ENCODE data around the gene SIRPA. TPM values are rescaled to one million over a fixed set of nuclear protein-coding genes. Genes with fewer than 3 reads are reported as not detected.

Gene SIRPA
- total and polyA plus RNA-seq, 2 of the 4 experiments (the other 2 are of a cell fraction), result 9.9 to 40.2 TPM

DNA sequence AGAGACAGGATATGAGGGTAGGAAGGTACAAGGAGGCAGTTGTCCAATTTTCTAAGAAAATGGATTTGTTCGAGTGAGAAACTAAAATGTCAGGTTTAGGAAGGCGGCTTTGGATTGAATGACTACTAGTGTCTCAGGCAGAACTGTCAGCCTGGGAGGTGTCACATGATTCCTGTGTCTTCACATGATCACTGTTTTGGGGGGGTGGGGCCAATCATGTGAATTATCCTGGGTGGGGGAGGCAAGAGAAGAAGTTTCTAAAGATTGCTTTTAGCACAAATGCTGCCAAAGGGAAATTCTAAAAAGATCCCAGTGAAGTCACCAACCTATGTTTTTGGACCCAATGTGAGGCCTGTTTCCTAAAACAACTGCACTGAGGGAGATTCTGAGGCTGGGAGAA is 2.3 kb downstream of the SIRPA start:
- no peak overlapping the region; the same call in 1 of the 2 replicates for H3K4me2 ChIP-seq (ENCODE audit: low read depth, low read length)
- in situ Hi-C loops (cut with MboI; ENCODE audit: low sequenced_read_pairs) (no loop called here), intact Hi-C loops (cut with micrococcal nuclease) (loop anchor here (5.0 kb wide), 1 partner anchor 135 kb away; no protein-coding TSS in a partner anchor), dilution Hi-C loops (cut with HindIII; ENCODE audit: low sequenced_read_pairs, unreplicated experiment) (no loop called here)
- TF ChIP-seq, protein P1, sequence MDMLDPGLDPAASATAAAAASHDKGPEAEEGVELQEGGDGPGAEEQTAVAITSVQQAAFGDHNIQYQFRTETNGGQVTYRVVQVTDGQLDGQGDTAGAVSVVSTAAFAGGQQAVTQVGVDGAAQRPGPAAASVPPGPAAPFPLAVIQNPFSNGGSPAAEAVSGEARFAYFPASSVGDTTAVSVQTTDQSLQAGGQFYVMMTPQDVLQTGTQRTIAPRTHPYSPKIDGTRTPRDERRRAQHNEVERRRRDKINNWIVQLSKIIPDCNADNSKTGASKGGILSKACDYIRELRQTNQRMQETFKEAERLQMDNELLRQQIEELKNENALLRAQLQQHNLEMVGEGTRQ (IDR thresholded peaks at IDR 0.05; ENCODE audit: low read depth, low read length), result peak; percentile 90
- TF ChIP-seq NFE2L2 (IDR thresholded peaks at IDR 0.05; ENCODE audit: low read depth, low read length), result no peak
- H3K4ac ChIP-seq (ENCODE audit: low read depth, low read length), result no peak overlapping the region; the same call in 1 of the 2 replicates
- H3K14ac ChIP-seq (replicated peaks; ENCODE audit: low read depth, low read length), result no peak overlapping the region
- H3K36me3 ChIP-seq (ENCODE audit: control insufficient read depth, insufficient read depth, low read length), result peaks cover 6% of the 10 kb centered on the region
- H3K9ac ChIP-seq (ENCODE audit: low read depth, low read length), result no peak overlapping the region
- no peak overlapping the region for H4K8ac ChIP-seq (ENCODE audit: low read depth in 2 of 2, low read length in 2 of 2)
- no peak overlapping the region for H4K5ac ChIP-seq (ENCODE audit: low read depth, low read length)
- H3K4me3 ChIP-seq (ENCODE audit: insufficient read depth, low read depth, low read length), result no peak overlapping the region
- no peak overlapping the region for H3K27ac ChIP-seq (ENCODE audit: insufficient read depth, low read length)
- no peaks in the 10 kb centered on the region for H3K9me3 ChIP-seq (ENCODE audit: control insufficient read depth, insufficient read depth, low read length)
- no TSS peak for BruUV-seq (replicated peaks)
- H2AK5ac ChIP-seq (ENCODE audit: low read depth, low read length), result no peak overlapping the region; the same call in 1 of the 2 replicates
- ChIA-PET CTCF (no interaction called here), POLR2A (ENCODE audit: unreplicated experiment) (no interaction called here)
- H2AFZ ChIP-seq (replicated peaks; ENCODE audit: low read length, poor library complexity), result no peak overlapping the region
- no peak overlapping the region for H4K91ac ChIP-seq (ENCODE audit: insufficient read depth, low read depth, low read length)
- H3K23ac ChIP-seq (ENCODE audit: low read depth, low read length), result peak overlapping the region; percentile 36; the same call in 1 of the 2 replicates
- peaks cover 3% of the 10 kb centered on the region; the same call in 1 of the 2 replicates for H3K9me1 ChIP-seq (ENCODE audit: insufficient read depth, low read length)
- peaks cover 25% of the 10 kb centered on the region for H4K20me1 ChIP-seq (ENCODE audit: insufficient read depth, low read length)
- ATAC-seq (ENCODE audit: low read depth), result no peak
- no peak overlapping the region for H3K56ac ChIP-seq (ENCODE audit: extremely low read depth, insufficient read depth, low read length)
- H3K4me1 ChIP-seq (ENCODE audit: control insufficient read depth, insufficient read depth, low read length), result peaks cover 22% of the 10 kb centered on the region
- peak overlapping the region; percentile 67 for H2AK9ac ChIP-seq (replicated peaks; ENCODE audit: low read depth, low read length, poor library complexity)
- no peaks in the 10 kb centered on the region for H3K27me3 ChIP-seq (ENCODE audit: control insufficient read depth, insufficient read depth, low read length)
- DNase-seq, result no peak
- peaks cover 44 to 66% of the 10 kb centered on the region in 2 experiments for H3K79me1 ChIP-seq (ENCODE audit: low read depth in 1 of 2, low read length in 2 of 2)
- H2BK15ac ChIP-seq (ENCODE audit: low read depth, low read length), result no peak overlapping the region
- H2BK5ac ChIP-seq (ENCODE audit: low read depth, low read length, poor library complexity, severe bottlenecking), result no peak overlapping the region
- WGBS, 2 experiments (ENCODE audit: extremely low coverage in 2 of 2, insufficient read length in 1 of 2), result no CpG with 5 or more reads among the region's 2 CpGs
- H2BK120ac ChIP-seq (ENCODE audit: low read depth, low read length), result no peak overlapping the region
- H2BK20ac ChIP-seq (ENCODE audit: low read depth, low read length), result no peak overlapping the region
- no peak overlapping the region for H3K18ac ChIP-seq (ENCODE audit: low read depth, low read length)
